CD4-positive, alpha-beta T cell (primary cell): Measurements from ENCODE around the gene CBL. TPM values are rescaled to one million over a fixed set of nuclear protein-coding genes. Genes with fewer than 3 reads are reported as not detected.

Experiments
- ATAC-seq: fragments of 200-7000 bp; cut with Tn5 transposase; one replicate; pipeline ENCODE4 v1.10.0; 2022; ENCODE audit warnings: mild to moderate bottlenecking; ENCODE audit not compliant: poor library complexity
- CTCF ChIA-PET: fragments of 350-600 bp; sonication (Branson Sonifier 250); formaldehyde crosslinking; loops from one replicate; lab custom pipeline; 2021; ENCODE audit warnings: antibody characterized with exemption, inconsistent platforms; lab: Charles Lee
- POLR2A ChIA-PET: fragments of 350-600 bp; sonication (Branson Sonifier 250); formaldehyde crosslinking; loops from one replicate; lab custom pipeline; 2021; ENCODE audit warnings: antibody characterized with exemption, inconsistent platforms; lab: Charles Lee
- DNase-seq, 14 experiments: peaks; one replicate each; pipeline ENCODE4 v3.0.0-alpha.2; 2013 to 2020; ENCODE audit warnings: mixed read lengths in 2 of 14
- H3K27ac ChIP-seq, 2 donors: one replicate each; pipeline versions ENCODE4 v1.5.1 to v1.7.0; 2013; ENCODE audit warnings: low read length in 2 of 2, low read depth in 1 of 2, mild to moderate bottlenecking in 1 of 2
- H3K27me3 ChIP-seq, 2 experiments: 1 replicate in 1 of 2; 2 replicates in 1 of 2; pipeline versions ENCODE4 v1.6.1 to v1.7.0; 2013; ENCODE audit warnings: low read length in 2 of 2, control low read depth in 1 of 2, mild to moderate bottlenecking in 1 of 2, moderate library complexity in 1 of 2; ENCODE audit not compliant: insufficient read depth in 2 of 2, control insufficient read depth in 1 of 2
- H3K36me3 ChIP-seq: one replicate; pipeline ENCODE4 v1.6.1; 2013; ENCODE audit warnings: low read length, control low read depth; ENCODE audit not compliant: insufficient read depth
- H3K4me1 ChIP-seq: one replicate; pipeline ENCODE4 v1.6.1; 2013; ENCODE audit warnings: low read length, control low read depth; ENCODE audit not compliant: insufficient read depth
- H3K4me3 ChIP-seq: one replicate; pipeline ENCODE4 v1.5.1; 2013; ENCODE audit warnings: mild to moderate bottlenecking, low read length, moderate library complexity
- H3K9me3 ChIP-seq, 2 experiments: 1 replicate in 1 of 2; 2 replicates in 1 of 2; pipeline versions ENCODE4 v1.6.1 to v1.7.0; 2013; ENCODE audit warnings: low read length in 2 of 2, mild to moderate bottlenecking in 2 of 2, control low read depth in 1 of 2, moderate library complexity in 1 of 2; ENCODE audit not compliant: control insufficient read depth in 1 of 2, insufficient read depth in 1 of 2
- H3K27ac Mint-ChIP-seq: one replicate; pipeline ENCODE4 v1.8.0; 2020; ENCODE audit warnings: mixed read lengths
- H3K27me3 Mint-ChIP-seq: one replicate; pipeline ENCODE4 v1.8.0; 2021; ENCODE audit warnings: mixed read lengths
- H3K36me3 Mint-ChIP-seq: one replicate; pipeline ENCODE4 v1.8.0; 2021; ENCODE audit warnings: low read depth, mixed read lengths
- H3K4me1 Mint-ChIP-seq: one replicate; pipeline ENCODE4 v1.8.0; 2021; ENCODE audit warnings: low read depth, mixed read lengths
- H3K4me3 Mint-ChIP-seq: one replicate; pipeline ENCODE4 v1.8.0; 2020; ENCODE audit warnings: mild to moderate bottlenecking, mixed read lengths
- H3K9me3 Mint-ChIP-seq: one replicate; pipeline ENCODE4 v1.8.0; 2020; ENCODE audit warnings: mixed read lengths
- CTCF ChIP-seq: fragments of 200-600 bp; IDR thresholded peaks from one replicate; pipeline ENCODE4 v1.8.0; 2022; ENCODE audit warnings: antibody characterized with exemption, mild to moderate bottlenecking
- intact Hi-C, 2 experiments: fragments of 100-400 bp; cut with DNase I in 1 of 2; cut with micrococcal nuclease in 1 of 2; formaldehyde crosslinking; loops; one replicate each; pipeline versions ENCODE4 v1.15.1 to v1.9.0; 2023 to 2025; cut with DNase I, micrococcal nuclease
- total RNA-seq, 174 experiments: library from RNA in 2 of 174; stranded (reverse) in 2 of 174; gene quantifications; one replicate each; pipeline ENCODE4 v1.2.3 and lab custom pipeline; 2021 to 2026

CBL gene
- total RNA-seq, 2 experiments from 2014 or later: 19.5 to 20.8 TPM

GRCh38 chr11:119202554-119202953 is 3.6 kb upstream of the CBL start:
- peaks cover 18% of the 10 kb centered on the region for H3K4me1 Mint-ChIP-seq
- peaks cover 11% of the 10 kb centered on the region for H3K4me1 ChIP-seq
- H3K27me3 Mint-ChIP-seq: no peaks in the 10 kb centered on the region
- ChIA-PET POLR2A (interaction anchor here (0.7 kb wide), 1 partner anchor 103 kb away, joined by 3 read pairs; no protein-coding TSS in a partner anchor), CTCF (no interaction called here)
- H3K36me3 Mint-ChIP-seq: peaks cover 9% of the 10 kb centered on the region
- no peak overlapping the region for H3K27ac ChIP-seq
- no peak for ATAC-seq
- no peak overlapping the region for H3K27ac Mint-ChIP-seq
- no peaks in the 10 kb centered on the region for H3K9me3 Mint-ChIP-seq
- intact Hi-C loops: no loop called here
- no peak overlapping the region for H3K4me3 Mint-ChIP-seq
- no peak overlapping the region for H3K4me3 ChIP-seq
- no peaks in the 10 kb centered on the region for H3K27me3 ChIP-seq
- no peaks in the 10 kb centered on the region for H3K36me3 ChIP-seq
- no peak for DNase-seq
- H3K9me3 ChIP-seq: no peaks in the 10 kb centered on the region
- no peak for TF ChIP-seq CTCF

GRCh38 chr11:119204066-119204465 is 2.1 kb upstream of the CBL start:
- DNase-seq (no peak), ATAC-seq (no peak)
- Histone ChIP-seq H3K27ac (no peak overlapping the region), H3K9me3 (no peaks in the 10 kb centered on the region), H3K36me3 (no peaks in the 10 kb centered on the region), H3K4me3 (no peak overlapping the region), H3K27me3 (no peaks in the 10 kb centered on the region), H3K4me1 (peaks cover 19% of the 10 kb centered on the region)
- Mint-ChIP-seq H3K4me3 (peak overlapping the region; percentile 51), H3K36me3 (peaks cover 9% of the 10 kb centered on the region), H3K4me1 (peaks cover 30% of the 10 kb centered on the region), H3K9me3 (no peaks in the 10 kb centered on the region), H3K27ac (no peak overlapping the region), H3K27me3 (no peaks in the 10 kb centered on the region)
- CTCF ChIA-PET: interaction anchor here (1.3 to 3.7 kb wide), 2 partner anchors 80 to 120 kb away, joined by 4 to 49 read pairs; no protein-coding TSS in a partner anchor
- POLR2A ChIA-PET: interaction anchor here (2.8 to 4.0 kb wide), 2 partner anchors 80 to 118 kb away, joined by 27 to 50 read pairs; no protein-coding TSS in a partner anchor
- intact Hi-C loops: loop anchor here in 1 of 2 experiments (2.0 kb wide), 1 partner anchor 119 kb away; no protein-coding TSS in a partner anchor
- TF ChIP-seq CTCF: no peak

GRCh38 chr11:119205080-119205479 is 1.1 kb upstream of the CBL start:
- Mint-ChIP-seq H3K27me3 (no peaks in the 10 kb centered on the region), H3K4me1 (peaks cover 38% of the 10 kb centered on the region), H3K9me3 (no peaks in the 10 kb centered on the region), H3K27ac (peak overlapping the region; percentile 77), H3K36me3 (peaks cover 9% of the 10 kb centered on the region), H3K4me3 (peak overlapping the region; percentile 80)
- Histone ChIP-seq H3K9me3 (no peaks in the 10 kb centered on the region), H3K4me3 (no peak overlapping the region), H3K36me3 (no peaks in the 10 kb centered on the region), H3K4me1 (peaks cover 26% of the 10 kb centered on the region), H3K27ac (peak overlapping the region in 1 of 2 donors; percentile 30), H3K27me3 (no peaks in the 10 kb centered on the region)
- peak in 2 of 14 experiments; percentile 35 to 42 for DNase-seq
- no peak for ATAC-seq
- intact Hi-C loops: loop anchor here (1.0 to 5.0 kb wide), 3 partner anchors 37 to 118 kb away; no protein-coding TSS in a partner anchor
- ChIA-PET POLR2A (interaction anchor here (1.3 to 4.0 kb wide), 11 partner anchors 17 to 187 kb away, joined by 4 to 50 read pairs (median 15); partner anchors contain the start of genes HINFP, RPS25 and TRAPPC4), CTCF (interaction anchor here (0.6 to 3.7 kb wide), 16 partner anchors 36 to 134 kb away, joined by 3 to 49 read pairs (median 4); partner anchors contain the start of gene MCAM)
- no peak for TF ChIP-seq CTCF
